ENCODE data around the gene OSBPL2. TPM values are rescaled to one million over a fixed set of nuclear protein-coding genes. Genes with fewer than 3 reads are reported as not detected.

The OSBPL2 gene
- total RNA-seq, 1 donor from 2014 or later, result 56.7 TPM

- Mint-ChIP-seq H3K27me3 (no peaks in the 10 kb centered on the region), H3K27ac (no peak overlapping the region), H3K36me3 (ENCODE audit: insufficient read depth) (peaks cover 3% of the 10 kb centered on the region), H3K9me3 (ENCODE audit: low read depth) (no peaks in the 10 kb centered on the region), H3K4me3 (ENCODE audit: low read depth) (no peak overlapping the region), H3K4me1 (ENCODE audit: low read depth) (peaks cover 1% of the 10 kb centered on the region)
- DNase-seq (ENCODE audit: low spot score, unreplicated experiment), result no peak
- TF ChIP-seq, protein P1, sequence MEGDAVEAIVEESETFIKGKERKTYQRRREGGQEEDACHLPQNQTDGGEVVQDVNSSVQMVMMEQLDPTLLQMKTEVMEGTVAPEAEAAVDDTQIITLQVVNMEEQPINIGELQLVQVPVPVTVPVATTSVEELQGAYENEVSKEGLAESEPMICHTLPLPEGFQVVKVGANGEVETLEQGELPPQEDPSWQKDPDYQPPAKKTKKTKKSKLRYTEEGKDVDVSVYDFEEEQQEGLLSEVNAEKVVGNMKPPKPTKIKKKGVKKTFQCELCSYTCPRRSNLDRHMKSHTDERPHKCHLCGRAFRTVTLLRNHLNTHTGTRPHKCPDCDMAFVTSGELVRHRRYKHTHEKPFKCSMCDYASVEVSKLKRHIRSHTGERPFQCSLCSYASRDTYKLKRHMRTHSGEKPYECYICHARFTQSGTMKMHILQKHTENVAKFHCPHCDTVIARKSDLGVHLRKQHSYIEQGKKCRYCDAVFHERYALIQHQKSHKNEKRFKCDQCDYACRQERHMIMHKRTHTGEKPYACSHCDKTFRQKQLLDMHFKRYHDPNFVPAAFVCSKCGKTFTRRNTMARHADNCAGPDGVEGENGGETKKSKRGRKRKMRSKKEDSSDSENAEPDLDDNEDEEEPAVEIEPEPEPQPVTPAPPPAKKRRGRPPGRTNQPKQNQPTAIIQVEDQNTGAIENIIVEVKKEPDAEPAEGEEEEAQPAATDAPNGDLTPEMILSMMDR (IDR thresholded peaks at IDR 0.05; ENCODE audit: unreplicated experiment), result no peak
Measured at GRCh38 chr20:62246872-62247652, 8.7 kb downstream of the OSBPL2 start.

- Mint-ChIP-seq H3K36me3 (ENCODE audit: insufficient read depth) (peaks cover 2% of the 10 kb centered on the region), H3K27me3 (no peaks in the 10 kb centered on the region), H3K27ac (no peak overlapping the region), H3K4me3 (ENCODE audit: low read depth) (no peak overlapping the region), H3K4me1 (ENCODE audit: low read depth) (peaks cover 1% of the 10 kb centered on the region), H3K9me3 (ENCODE audit: low read depth) (no peaks in the 10 kb centered on the region)
- no peak for DNase-seq (ENCODE audit: low spot score, unreplicated experiment)
- TF ChIP-seq, protein P1 (IDR thresholded peaks at IDR 0.05; ENCODE audit: unreplicated experiment), result no peak
Measured at GRCh38 chr20:62248890-62249560, 10.7 kb downstream of the OSBPL2 start.

GRCh38 chr20:62252342-62252966 lies 14.1 kb downstream of the OSBPL2 start:
- H3K27ac Mint-ChIP-seq, result no peak overlapping the region
- no peak overlapping the region for H3K4me3 Mint-ChIP-seq (ENCODE audit: low read depth)
- H3K27me3 Mint-ChIP-seq, result no peaks in the 10 kb centered on the region
- TF ChIP-seq, protein P1 (IDR thresholded peaks at IDR 0.05; ENCODE audit: unreplicated experiment), result no peak
- H3K36me3 Mint-ChIP-seq (ENCODE audit: insufficient read depth), result peaks cover 4% of the 10 kb centered on the region
- H3K4me1 Mint-ChIP-seq (ENCODE audit: low read depth), result no peaks in the 10 kb centered on the region
- no peak for DNase-seq (ENCODE audit: low spot score, unreplicated experiment)
- no peaks in the 10 kb centered on the region for H3K9me3 Mint-ChIP-seq (ENCODE audit: low read depth)

DNA sequence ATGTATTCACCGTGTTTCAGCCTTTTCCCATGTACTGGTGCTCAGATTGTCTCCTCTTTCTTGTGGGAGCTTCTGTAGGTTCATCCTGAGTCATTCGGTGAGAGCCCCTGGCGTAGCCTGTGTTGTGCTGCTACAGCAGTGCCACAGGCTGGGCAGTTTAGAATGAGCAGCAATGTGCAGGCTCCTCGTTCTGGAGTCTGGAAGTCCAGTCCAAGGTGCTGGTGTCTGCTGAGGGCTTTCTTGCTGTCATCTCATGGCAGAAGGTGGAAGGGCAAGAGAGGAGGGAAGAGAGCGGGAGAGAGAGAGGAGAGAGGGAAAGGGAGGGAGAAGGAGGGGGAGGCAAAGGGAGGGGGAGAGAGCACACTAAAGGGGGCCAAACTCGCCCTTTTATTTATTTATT lies 15.1 kb downstream of the OSBPL2 start:
- peaks cover 4% of the 10 kb centered on the region for H3K36me3 Mint-ChIP-seq (ENCODE audit: insufficient read depth)
- TF ChIP-seq, protein P1 (IDR thresholded peaks at IDR 0.05; ENCODE audit: unreplicated experiment), result no peak
- no peaks in the 10 kb centered on the region for H3K4me1 Mint-ChIP-seq (ENCODE audit: low read depth)
- DNase-seq (ENCODE audit: low spot score, unreplicated experiment), result no peak
- no peaks in the 10 kb centered on the region for H3K27me3 Mint-ChIP-seq
- H3K4me3 Mint-ChIP-seq (ENCODE audit: low read depth), result no peak overlapping the region
- no peak overlapping the region for H3K27ac Mint-ChIP-seq
- H3K9me3 Mint-ChIP-seq (ENCODE audit: low read depth), result no peaks in the 10 kb centered on the region

DNA sequence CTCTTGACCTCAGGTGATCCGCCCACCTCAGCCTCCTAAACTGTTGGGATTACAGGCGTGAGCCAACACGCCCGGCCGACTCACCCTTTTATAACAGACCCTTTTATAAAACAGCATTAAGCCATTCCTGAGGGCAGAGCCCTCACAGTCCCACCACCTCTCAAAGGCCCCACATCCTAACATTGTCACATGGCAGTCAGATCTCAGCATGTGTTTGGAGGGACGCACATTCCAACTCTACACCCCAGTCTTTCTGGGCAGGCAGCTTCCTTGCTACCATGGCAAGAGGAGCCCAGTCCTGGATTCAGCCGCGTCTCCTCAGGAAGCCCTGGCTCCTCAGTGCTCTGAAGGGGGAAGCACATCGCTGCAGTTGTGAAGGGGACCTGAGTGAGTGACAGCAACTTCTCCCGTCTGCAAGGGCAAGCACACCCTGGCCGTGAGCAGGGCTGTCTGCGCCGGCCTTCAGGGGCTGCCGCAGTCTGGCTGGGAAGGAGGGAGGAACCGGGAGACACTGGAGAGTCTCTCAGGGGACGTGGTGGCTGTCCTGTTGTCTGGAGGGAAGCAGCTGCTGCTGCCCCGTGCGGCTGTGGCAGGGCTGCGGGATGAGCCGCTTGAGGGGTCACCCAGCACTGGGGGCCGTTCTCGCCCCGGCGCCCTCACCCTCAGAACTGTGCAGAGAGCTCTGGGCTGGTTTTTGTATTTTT lies 15.9 kb downstream of the OSBPL2 start:
- Mint-ChIP-seq H3K27me3 (no peaks in the 10 kb centered on the region), H3K9me3 (ENCODE audit: low read depth) (no peaks in the 10 kb centered on the region), H3K4me3 (ENCODE audit: low read depth) (no peak overlapping the region), H3K36me3 (ENCODE audit: insufficient read depth) (peaks cover 7% of the 10 kb centered on the region), H3K27ac (no peak overlapping the region), H3K4me1 (ENCODE audit: low read depth) (no peaks in the 10 kb centered on the region)
- TF ChIP-seq, protein P1 (IDR thresholded peaks at IDR 0.05; ENCODE audit: unreplicated experiment), result no peak
- DNase-seq (ENCODE audit: low spot score, unreplicated experiment), result no peak
